ENCODE measurements around the gene IL13RA1. TPM values are rescaled to one million over a fixed set of nuclear protein-coding genes. Genes with fewer than 3 reads are reported as not detected.

The IL13RA1 gene
- total RNA-seq, 2 donors from 2014 or later = 14.5 to 29.8 TPM

GRCh38 chrX:118734909-118735308, 7.5 kb downstream of the IL13RA1 start:
- Histone ChIP-seq H3K27me3 (no peaks in the 10 kb centered on the region), H3K4me3 (no peak overlapping the region), H3K36me3 (no peaks in the 10 kb centered on the region), H3K4me1 (no peaks in the 10 kb centered on the region), H3K27ac (no peak overlapping the region), H3K9me3 (peaks cover 0 to 10% of the 10 kb centered on the region in 2 donors)
- no peak for DNase-seq (ENCODE audit: low spot score)
- no peak for TF ChIP-seq CTCF (IDR thresholded peaks at IDR 0.05)

- TF ChIP-seq CTCF (IDR thresholded peaks at IDR 0.05) = no peak
- Histone ChIP-seq H3K27ac (no peak overlapping the region), H3K36me3 (no peaks in the 10 kb centered on the region), H3K4me1 (no peaks in the 10 kb centered on the region), H3K27me3 (no peaks in the 10 kb centered on the region), H3K4me3 (no peak overlapping the region), H3K9me3 (peaks cover 0 to 10% of the 10 kb centered on the region in 2 donors)
- DNase-seq (ENCODE audit: low spot score) = no peak
Measured at GRCh38 chrX:118736394-118737010, 9.1 kb downstream of the IL13RA1 start.

DNA sequence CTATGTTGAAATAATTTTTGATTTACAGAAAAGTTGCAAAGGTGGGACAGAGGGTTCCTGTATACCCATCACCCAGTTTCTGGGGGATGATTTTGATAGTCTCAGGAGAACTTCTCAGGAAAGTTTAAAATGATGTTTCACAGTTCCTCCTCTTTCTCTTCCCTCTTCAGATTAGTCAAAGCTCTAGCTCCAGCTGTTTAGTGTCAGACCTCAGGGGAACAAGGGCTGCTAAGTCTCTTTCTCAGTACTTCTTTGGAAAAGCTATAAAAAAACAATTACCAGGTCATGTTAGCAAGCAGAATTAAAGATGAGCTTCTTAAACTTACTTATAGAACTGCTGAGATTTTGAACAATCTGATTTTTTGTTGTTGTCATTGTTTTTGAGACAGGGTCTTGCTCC, 12.2 kb downstream of the IL13RA1 start:
- TF ChIP-seq CTCF (IDR thresholded peaks at IDR 0.05) = no peak
- no peak overlapping the region for H3K27ac ChIP-seq
- no peaks in the 10 kb centered on the region for H3K36me3 ChIP-seq
- H3K4me3 ChIP-seq = no peak overlapping the region
- no peak for DNase-seq (ENCODE audit: low spot score)
- H3K4me1 ChIP-seq = no peaks in the 10 kb centered on the region
- H3K9me3 ChIP-seq = no peaks in the 10 kb centered on the region
- H3K27me3 ChIP-seq = no peaks in the 10 kb centered on the region

DNA sequence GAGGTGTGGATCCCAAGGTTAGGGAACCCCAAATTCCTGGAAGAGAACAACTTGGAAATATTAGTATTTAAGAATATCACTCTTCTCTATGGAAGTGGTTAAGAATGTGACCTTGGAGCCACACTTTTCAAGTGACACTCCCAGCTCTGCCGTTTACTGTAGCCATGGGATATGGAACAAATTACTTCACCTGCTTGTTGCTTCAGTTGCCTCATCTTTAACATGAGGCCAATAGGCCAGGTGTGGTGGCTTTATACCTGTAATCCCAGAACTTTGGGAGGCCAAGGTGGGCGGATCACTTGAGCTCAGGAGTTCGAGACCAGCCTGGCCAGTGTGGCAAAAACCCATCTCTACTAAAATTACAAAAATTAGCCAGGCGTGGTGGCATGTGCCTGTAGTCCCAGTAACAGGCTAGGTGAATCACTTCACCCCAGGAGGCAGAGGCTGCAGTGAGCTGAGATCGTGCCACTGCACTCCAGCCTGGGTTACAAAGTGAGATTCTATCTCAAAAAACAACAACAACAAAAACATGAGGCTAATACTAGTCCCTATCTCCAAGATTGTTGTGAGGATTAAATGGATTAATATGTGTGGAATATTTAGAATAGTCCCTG, 13.0 kb downstream of the IL13RA1 start:
- no peak for TF ChIP-seq CTCF (IDR thresholded peaks at IDR 0.05)
- Histone ChIP-seq H3K4me3 (no peak overlapping the region), H3K27me3 (no peaks in the 10 kb centered on the region), H3K9me3 (no peaks in the 10 kb centered on the region), H3K27ac (no peak overlapping the region), H3K36me3 (no peaks in the 10 kb centered on the region), H3K4me1 (no peaks in the 10 kb centered on the region)
- DNase-seq (ENCODE audit: low spot score) = no peak

- no peaks in the 10 kb centered on the region for H3K4me1 ChIP-seq
- no peaks in the 10 kb centered on the region for H3K9me3 ChIP-seq
- H3K4me3 ChIP-seq = no peak overlapping the region
- DNase-seq (ENCODE audit: low spot score) = no peak
- H3K36me3 ChIP-seq = no peaks in the 10 kb centered on the region
- no peak overlapping the region for H3K27ac ChIP-seq
- no peaks in the 10 kb centered on the region for H3K27me3 ChIP-seq
- no peak for TF ChIP-seq CTCF (IDR thresholded peaks at IDR 0.05)
Measured at GRCh38 chrX:118742176-118742575, 14.8 kb downstream of the IL13RA1 start.

DNA sequence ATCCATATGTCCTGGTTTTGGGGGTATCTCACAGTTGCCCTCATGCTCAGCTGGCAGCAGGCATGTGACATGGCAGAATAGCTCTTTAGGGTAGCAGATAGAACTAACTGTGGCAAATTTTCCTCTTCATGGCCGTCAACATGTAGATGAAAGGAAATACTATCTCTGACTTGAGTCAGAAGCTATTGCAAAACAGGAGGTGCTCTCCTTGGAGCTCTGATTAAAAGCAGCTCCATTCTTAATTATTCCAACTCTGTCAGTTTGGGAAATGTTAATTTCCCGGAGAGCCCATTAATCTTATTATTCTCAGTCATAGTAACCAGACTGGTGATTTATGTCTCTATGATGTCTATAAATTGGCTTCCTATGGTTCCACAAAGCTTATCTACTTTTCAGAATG, 18.2 kb downstream of the IL13RA1 start:
- no peaks in the 10 kb centered on the region for H3K36me3 ChIP-seq
- no peak overlapping the region for H3K4me3 ChIP-seq
- no peaks in the 10 kb centered on the region for H3K4me1 ChIP-seq
- no peak overlapping the region for H3K27ac ChIP-seq
- no peak for DNase-seq (ENCODE audit: low spot score)
- H3K9me3 ChIP-seq = no peaks in the 10 kb centered on the region
- H3K27me3 ChIP-seq = no peaks in the 10 kb centered on the region
- TF ChIP-seq CTCF (IDR thresholded peaks at IDR 0.05) = no peak
